Fibroblast of gingiva (primary cell): ENCODE measurements around the gene TLR9.

Experiments used
- DNase-seq: peaks from one replicate; pipeline ENCODE4 v3.0.0-alpha.2; 2011; ENCODE audit warnings: low read depth

TLR9 gene

GRCh38 chr3:52232279-52233107 lies 7.0 kb upstream of the TLR9 start:
- no peak for DNase-seq

- DNase-seq, result peak; percentile 28
Measured at GRCh38 chr3:52231502-52232278, 6.2 kb upstream of the TLR9 start.

- DNase-seq, result no peak
Measured at GRCh38 chr3:52230889-52231499, 5.5 kb upstream of the TLR9 start.

GRCh38 chr3:52230461-52230860 lies 5.0 kb upstream of the TLR9 start:
- DNase-seq, result no peak

- DNase-seq, result no peak
Measured at GRCh38 chr3:52229656-52230055, 4.2 kb upstream of the TLR9 start.

- no peak for DNase-seq
Measured at GRCh38 chr3:52228751-52229291, 3.4 kb upstream of the TLR9 start.

GRCh38 chr3:52228266-52228665 lies 2.8 kb upstream of the TLR9 start:
- no peak for DNase-seq

GRCh38 chr3:52227766-52228165 lies 2.3 kb upstream of the TLR9 start:
- DNase-seq, result no peak

- DNase-seq, result no peak
Measured at GRCh38 chr3:52227117-52227516, 1.7 kb upstream of the TLR9 start.

- no peak for DNase-seq
Measured at GRCh38 chr3:52226229-52226817, 878 bp upstream of the TLR9 start.

GRCh38 chr3:52223449-52224408 lies 1.7 kb downstream of the TLR9 start:
- DNase-seq, result no peak

- no peak for DNase-seq
Measured at GRCh38 chr3:52222319-52223221, 2.9 kb downstream of the TLR9 start.

GRCh38 chr3:52221563-52222318 lies 3.7 kb downstream of the TLR9 start:
- DNase-seq, result no peak

- DNase-seq, result no peak
Measured at GRCh38 chr3:52221141-52221562, 4.3 kb downstream of the TLR9 start.

- DNase-seq, result peak; percentile 58
Measured at GRCh38 chr3:52220380-52221026, 4.9 kb downstream of the TLR9 start.

- DNase-seq, result no peak
Measured at GRCh38 chr3:52218937-52219650, 6.4 kb downstream of the TLR9 start.

- DNase-seq, result no peak
Measured at GRCh38 chr3:52218454-52218853, 7.0 kb downstream of the TLR9 start.

GRCh38 chr3:52218026-52218425 lies 7.4 kb downstream of the TLR9 start:
- no peak for DNase-seq
